A549 treated with CpdA at 1 μM for 4 hours (cell line): ENCODE results near the gene ZNF674. TPM values are rescaled to one million over a fixed set of nuclear protein-coding genes. Genes with fewer than 3 reads are reported as not detected.

Experiments used
- total RNA-seq: library from RNA; stranded (reverse); fragments of 200-300 nt; extraction: Qiagen RNA extraction; gene quantifications from 5 replicates; pipeline ENCODE4 v1.2.3, GENCODE V29; 2022; ENCODE audit warnings: low read depth

The ZNF674 gene
- total RNA-seq: 2.1 to 3.1 TPM (median 2.7 TPM) in 5 replicates

DNA sequence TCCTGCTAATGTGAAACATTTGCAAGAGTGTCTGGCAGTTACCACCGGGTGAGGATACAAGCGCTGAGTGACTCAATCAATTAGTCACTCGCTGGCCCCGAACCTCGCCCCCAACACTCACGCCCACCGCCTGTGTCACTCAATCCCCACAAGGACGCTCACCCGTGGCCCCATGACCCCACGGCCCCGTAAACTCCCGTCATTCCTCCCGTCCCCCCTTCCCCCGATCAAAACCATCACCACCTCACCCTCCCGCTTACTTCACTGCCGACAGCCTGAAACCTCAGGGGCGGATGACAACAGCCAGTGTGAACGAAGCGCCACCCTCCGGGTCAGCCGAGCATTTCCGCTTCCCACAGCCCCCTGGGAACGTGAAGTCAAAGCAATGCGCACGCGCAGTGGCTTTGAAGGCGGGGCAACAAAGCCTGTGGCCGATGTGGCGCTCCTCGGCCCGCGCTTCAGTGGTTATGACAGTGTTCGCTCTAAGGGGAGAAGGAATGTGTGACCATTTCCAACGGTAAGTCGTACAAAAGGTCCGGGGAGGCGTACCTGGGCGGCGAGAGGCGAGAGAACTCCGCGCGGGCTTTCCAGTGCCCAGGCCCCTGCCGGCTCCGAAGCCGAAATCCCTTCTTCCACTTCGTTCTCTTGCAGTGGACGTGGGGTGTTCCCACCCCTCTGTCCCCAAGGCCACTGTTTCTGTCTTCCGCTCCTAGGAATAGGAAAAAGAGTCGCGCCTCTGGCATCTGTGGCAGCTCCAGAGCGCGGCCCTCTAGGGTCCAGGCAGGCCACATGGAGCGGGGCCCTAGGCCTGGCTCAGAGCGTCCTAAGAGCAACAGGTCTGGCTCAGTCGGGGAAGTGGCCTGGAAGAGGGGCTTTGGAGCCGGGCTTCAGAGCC, at the start of gene ZNF674:
Gene ZNF674, minus strand, starts transcription at position 311 of the 895 bp plus-strand sequence. CDS start 3,334 bp downstream, outside the sequence.

DNA sequence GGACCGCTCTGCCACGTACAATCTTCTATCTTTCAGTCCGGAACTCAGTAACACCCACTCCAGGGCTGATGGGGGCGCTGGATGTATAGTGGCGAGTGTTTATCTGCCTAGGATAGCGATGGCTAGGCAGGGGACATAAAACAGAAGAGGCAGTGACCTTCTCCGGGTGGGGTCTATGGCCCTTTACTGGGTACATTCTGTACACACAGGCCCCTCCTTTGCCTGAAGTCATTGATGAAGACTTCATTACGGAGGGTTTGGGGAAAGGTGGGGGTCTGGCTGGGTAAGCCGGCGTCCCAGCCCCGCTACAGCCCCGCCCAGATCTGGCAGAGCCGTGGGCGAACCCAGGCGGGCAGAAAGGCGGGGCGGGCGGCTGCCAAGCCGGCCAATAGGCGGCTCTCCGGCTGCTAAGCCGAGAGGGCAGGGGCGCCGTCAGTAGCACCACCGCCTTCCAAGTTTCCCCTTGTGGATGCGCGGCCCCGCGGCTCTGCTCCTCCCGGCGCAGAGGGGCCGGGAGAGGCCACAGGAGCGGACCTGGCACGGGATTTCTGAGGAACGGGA, 28.2 kb upstream of the ZNF674 start, which contains the start of gene CHST7:
Gene CHST7, plus strand, starts transcription at position 435 of the 561 bp plus-strand sequence. CDS start 167 bp downstream, outside the sequence.

Other genes starting within 250 kb of the ZNF674 start
- gene CHST7, start 28.3 kb upstream of the ZNF674 start, total RNA-seq: 10.5 to 19.9 TPM (median 18.7 TPM) in 5 replicates
- gene SLC9A7, start 213.7 kb upstream of the ZNF674 start, total RNA-seq: 9.7 to 13.3 TPM (median 12.9 TPM) in 5 replicates